ENCODE measurements around the gene CDADC1.

CDADC1 gene

GRCh38 chr13:49247643-49248621 is at the start of gene CDADC1:
CDADC1 (plus strand) TSS chr13:49247925; CDS start chr13:49248038, 113 bp downstream.
- peak; percentile 43 for TF ChIP-seq ZFX (IDR thresholded peaks at IDR 0.05)
- TF ChIP-seq CTCF (conservative IDR thresholded peaks at IDR 0.05): no peak
- H3K27ac ChIP-seq: peak within 1 kb of the TSS; percentile 81

- TF ChIP-seq CTCF (conservative IDR thresholded peaks at IDR 0.05): no peak
- TF ChIP-seq ZFX (IDR thresholded peaks at IDR 0.05): no peak
- H3K27ac ChIP-seq: no peak overlapping the region
These were observed 41.1 kb upstream of the CDADC1 start for GRCh38 chr13:49206641-49207040.

GRCh38 chr13:49208619-49209018 is 39.1 kb upstream of the CDADC1 start:
- TF ChIP-seq CTCF (conservative IDR thresholded peaks at IDR 0.05) (no peak), ZFX (IDR thresholded peaks at IDR 0.05) (no peak)
- H3K27ac ChIP-seq: no peak overlapping the region

GRCh38 chr13:49210114-49210513 is 37.6 kb upstream of the CDADC1 start:
- no peak overlapping the region for H3K27ac ChIP-seq
- TF ChIP-seq ZFX (IDR thresholded peaks at IDR 0.05) (no peak), CTCF (conservative IDR thresholded peaks at IDR 0.05) (no peak)

- TF ChIP-seq CTCF (conservative IDR thresholded peaks at IDR 0.05) (no peak), ZFX (IDR thresholded peaks at IDR 0.05) (no peak)
- H3K27ac ChIP-seq: no peak overlapping the region
These were observed 37.1 kb upstream of the CDADC1 start for GRCh38 chr13:49210669-49211068.

- H3K27ac ChIP-seq: no peak overlapping the region
- no peak for TF ChIP-seq ZFX (IDR thresholded peaks at IDR 0.05)
- TF ChIP-seq CTCF (conservative IDR thresholded peaks at IDR 0.05): no peak
These were observed 34.2 kb upstream of the CDADC1 start for GRCh38 chr13:49213539-49213938.
